Bronchial epithelial cell (primary cell): Measurements from ENCODE around the gene ZNF514. TPM values are rescaled to one million over a fixed set of nuclear protein-coding genes. Genes with fewer than 3 reads are reported as not detected.

Experiments used
- DNase-seq: peaks from one replicate; pipeline ENCODE4 v3.0.0-alpha.2; 2010; ENCODE audit warnings: low read depth
- FAIRE-seq: peaks from 2 replicates; lab custom pipeline; 2011; peaks lifted over from hg19 to GRCh38; lab: Jason Lieb, UNC
- H3K27me3 ChIP-seq: 2 replicates; pipeline ENCODE4 v1.5.1; 2011; ENCODE audit warnings: low read length; ENCODE audit not compliant: control insufficient read depth, insufficient read depth
- H3K36me3 ChIP-seq: 2 replicates; pipeline ENCODE4 v1.5.1; 2011; ENCODE audit warnings: low read length; ENCODE audit not compliant: control insufficient read depth, insufficient read depth
- H3K4me3 ChIP-seq: 2 replicates; pipeline ENCODE4 v1.5.1; 2011; ENCODE audit warnings: mild to moderate bottlenecking, low read depth, low read length, control low read depth
- total RNA-seq: library from RNA; depleted of rRNA; stranded (reverse); fragments of >200 nt; gene quantifications from 2 replicates; pipeline ENCODE4 v1.2.1, GENCODE V29; 2014
- TF ChIP-seq, protein P1 (sequence below): IDR thresholded peaks from 2 replicates; pipeline ENCODE4 v1.5.1; 2011; ENCODE audit warnings: mild to moderate bottlenecking, moderate library complexity, low read length, control low read depth, inconsistent platforms; ENCODE audit not compliant: insufficient read depth, severe bottlenecking

Gene ZNF514
- total RNA-seq, 1 donor from 2014 or later = 13.2 TPM

DNA sequence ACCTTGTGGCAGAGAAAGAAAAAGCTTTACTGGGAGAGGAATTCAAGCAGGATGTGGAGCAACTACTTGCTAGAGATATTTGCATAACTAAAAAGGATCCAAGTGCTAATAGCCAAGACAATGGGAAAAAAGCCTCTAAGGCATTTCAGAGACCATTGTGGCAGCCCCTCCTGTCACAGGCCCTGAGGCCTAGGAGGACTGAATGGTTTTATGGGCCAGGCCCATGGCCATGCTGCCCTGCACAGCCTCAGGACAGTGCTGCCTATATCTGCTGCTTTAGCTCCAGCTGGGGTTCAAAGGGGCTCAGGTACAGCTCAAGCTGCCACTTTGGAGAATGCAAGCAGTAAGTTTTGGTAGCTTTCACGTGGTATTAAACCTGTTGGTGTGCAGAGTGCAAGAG, 20.9 kb downstream of the ZNF514 start:
- FAIRE-seq (no peak), DNase-seq (no peak)
- Histone ChIP-seq H3K27me3 (no peaks in the 10 kb centered on the region), H3K36me3 (no peaks in the 10 kb centered on the region), H3K4me3 (no peak overlapping the region)
- TF ChIP-seq, protein P1, sequence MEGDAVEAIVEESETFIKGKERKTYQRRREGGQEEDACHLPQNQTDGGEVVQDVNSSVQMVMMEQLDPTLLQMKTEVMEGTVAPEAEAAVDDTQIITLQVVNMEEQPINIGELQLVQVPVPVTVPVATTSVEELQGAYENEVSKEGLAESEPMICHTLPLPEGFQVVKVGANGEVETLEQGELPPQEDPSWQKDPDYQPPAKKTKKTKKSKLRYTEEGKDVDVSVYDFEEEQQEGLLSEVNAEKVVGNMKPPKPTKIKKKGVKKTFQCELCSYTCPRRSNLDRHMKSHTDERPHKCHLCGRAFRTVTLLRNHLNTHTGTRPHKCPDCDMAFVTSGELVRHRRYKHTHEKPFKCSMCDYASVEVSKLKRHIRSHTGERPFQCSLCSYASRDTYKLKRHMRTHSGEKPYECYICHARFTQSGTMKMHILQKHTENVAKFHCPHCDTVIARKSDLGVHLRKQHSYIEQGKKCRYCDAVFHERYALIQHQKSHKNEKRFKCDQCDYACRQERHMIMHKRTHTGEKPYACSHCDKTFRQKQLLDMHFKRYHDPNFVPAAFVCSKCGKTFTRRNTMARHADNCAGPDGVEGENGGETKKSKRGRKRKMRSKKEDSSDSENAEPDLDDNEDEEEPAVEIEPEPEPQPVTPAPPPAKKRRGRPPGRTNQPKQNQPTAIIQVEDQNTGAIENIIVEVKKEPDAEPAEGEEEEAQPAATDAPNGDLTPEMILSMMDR = no peak

DNA sequence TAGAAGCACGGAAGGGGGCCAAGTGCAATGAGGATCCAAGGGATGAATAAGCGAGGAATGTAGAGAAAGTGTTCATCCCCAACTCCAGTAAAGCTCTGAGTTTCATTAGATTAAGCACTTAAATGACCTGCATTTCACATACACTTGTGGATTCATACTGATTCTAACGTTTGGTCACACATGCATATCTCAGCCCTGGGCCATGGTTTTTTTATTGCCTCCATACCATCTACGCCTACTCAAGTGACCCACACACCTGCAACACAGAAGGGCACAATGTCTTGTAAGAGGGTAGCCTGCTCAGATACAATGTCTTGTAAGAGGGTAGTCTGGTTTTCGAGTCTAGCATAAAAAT, 37.5 kb downstream of the ZNF514 start:
- TF ChIP-seq, protein P1 = no peak
- Histone ChIP-seq H3K27me3 (no peaks in the 10 kb centered on the region), H3K36me3 (no peaks in the 10 kb centered on the region), H3K4me3 (peak overlapping the region; percentile 99)
- FAIRE-seq (no peak), DNase-seq (peak; percentile 4)

DNA sequence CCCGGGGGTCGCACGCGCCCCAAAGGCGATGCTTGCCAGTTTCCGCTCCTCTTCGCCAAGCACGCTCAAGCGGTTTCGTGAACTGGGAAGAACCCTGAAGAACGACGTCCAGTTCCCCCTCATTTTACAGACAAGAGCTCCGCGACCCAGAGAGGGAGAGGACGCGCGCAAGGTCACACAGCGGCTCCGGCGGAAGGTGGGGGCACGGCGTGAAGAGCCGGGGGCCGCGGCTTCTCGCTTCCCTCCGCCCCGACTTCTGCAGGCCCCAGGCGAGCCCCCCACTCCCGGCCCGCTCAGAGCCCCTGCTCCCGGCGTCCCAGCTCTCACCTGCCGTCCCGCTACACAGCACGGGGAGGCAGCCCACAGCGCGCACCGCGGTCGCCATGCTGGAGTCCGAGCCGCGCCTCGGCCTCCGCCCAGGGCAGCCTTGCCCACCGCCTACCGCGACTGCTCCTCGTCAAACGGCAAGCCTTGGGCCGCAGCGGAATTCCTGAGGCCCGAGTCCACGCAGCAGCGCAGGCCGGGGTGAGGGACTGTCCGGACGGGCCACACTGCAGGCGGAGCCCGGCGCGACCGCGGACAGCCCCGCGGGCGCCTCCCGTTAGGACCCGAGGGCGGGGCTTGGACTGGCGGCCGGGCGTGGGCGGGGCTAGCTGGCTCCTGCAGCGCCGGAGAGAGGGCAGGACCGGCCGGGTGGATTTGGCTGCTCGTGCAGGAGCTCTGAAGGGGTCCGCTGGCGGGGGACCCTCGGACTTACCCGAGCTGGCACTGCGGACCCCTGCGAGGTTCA, 38.0 kb downstream of the ZNF514 start, which contains the start of gene MRPS5:
Gene MRPS5 (minus strand): TSS at position 402 of the 790 bp plus-strand sequence. CDS start 17 bp downstream, at position 385.
- FAIRE-seq (no peak), DNase-seq (peak; percentile 37)
- TF ChIP-seq, protein P1 = no peak
- Histone ChIP-seq H3K4me3 (peak within 1 kb of the TSS; percentile 99), H3K36me3 (no peaks in the 10 kb centered on the region), H3K27me3 (no peaks in the 10 kb centered on the region)

DNA sequence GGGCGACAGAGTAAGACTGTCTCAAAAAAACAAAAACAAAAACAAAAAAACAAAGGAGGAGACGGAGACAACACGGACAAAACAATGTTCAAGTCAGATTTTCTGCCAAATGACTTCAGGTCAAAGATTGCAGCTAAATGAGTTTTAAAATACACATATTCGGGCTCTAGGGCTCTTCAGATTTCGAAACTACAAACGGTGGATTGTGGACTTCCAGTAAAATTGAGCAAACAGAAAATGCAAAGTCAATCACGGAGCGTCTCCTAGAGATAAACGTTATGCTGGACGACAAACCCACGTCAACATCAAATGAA, 38.6 kb downstream of the ZNF514 start:
- Histone ChIP-seq H3K4me3 (peak overlapping the region; percentile 99), H3K36me3 (no peaks in the 10 kb centered on the region), H3K27me3 (no peaks in the 10 kb centered on the region)
- no peak for FAIRE-seq
- TF ChIP-seq, protein P1 = no peak
- DNase-seq = no peak

DNA sequence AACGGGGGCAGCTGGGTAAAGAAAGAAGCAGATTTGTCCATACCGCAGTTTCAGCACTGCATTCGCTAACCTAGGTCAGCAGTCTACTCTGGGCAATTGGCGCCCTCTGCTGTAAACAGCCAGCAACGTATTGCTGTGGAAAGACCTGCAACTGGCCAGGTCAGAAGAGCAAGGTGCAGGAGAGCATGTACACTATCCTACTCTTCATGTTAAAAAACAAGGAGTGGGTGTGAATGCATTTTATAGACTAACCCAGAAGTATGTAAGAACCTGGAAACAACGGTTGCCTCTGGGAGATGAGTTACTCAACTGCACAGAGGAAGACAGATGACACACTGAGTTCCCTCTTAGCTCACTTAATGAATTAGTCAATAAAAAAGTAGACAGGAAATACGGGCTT, 44.2 kb downstream of the ZNF514 start:
- Histone ChIP-seq H3K36me3 (peaks cover 4% of the 10 kb centered on the region), H3K4me3 (no peak overlapping the region), H3K27me3 (no peaks in the 10 kb centered on the region)
- FAIRE-seq (peak; percentile 28), DNase-seq (peak; percentile 67)
- TF ChIP-seq, protein P1 = peak; percentile 88
